Endothelial cell of umbilical vein (primary cell): ENCODE data around the gene RAD18. TPM values are rescaled to one million over a fixed set of nuclear protein-coding genes. Genes with fewer than 3 reads are reported as not detected.

Experiments
- BruUV-seq: library from RNA; stranded (reverse); fragments of 400-500 nt; replicated peaks from 2 replicates; lab custom pipeline; 2021; lab: Mats Ljungman, UMichigan
- CTCF ChIA-PET: fragments of 300-600, 350-600 bp; sonication (Branson Sonifier 250); formaldehyde crosslinking; loops from one replicate; lab custom pipeline; 2021; ENCODE audit warnings: antibody characterized with exemption, inconsistent platforms; lab: Charles Lee
- POLR2A ChIA-PET: fragments of 300-600, 350-600 bp; sonication (Branson Sonifier 250); formaldehyde crosslinking; loops from one replicate; lab custom pipeline; 2021; ENCODE audit warnings: antibody characterized with exemption, inconsistent platforms; lab: Charles Lee
- DNase-seq: peaks from one replicate; pipeline ENCODE4 v3.0.0-alpha.2; 2011; ENCODE audit warnings: low read depth, low spot score
- FAIRE-seq: peaks from 2 replicates; lab custom pipeline; 2011; peaks lifted over from hg19 to GRCh38; lab: Jason Lieb, UNC
- H2AFZ ChIP-seq: 2 replicates; pipeline ENCODE4 v1.6.0; 2012; ENCODE audit warnings: low read depth, low read length, control low read depth, inconsistent platforms
- H3K27ac ChIP-seq: 2 replicates; pipeline ENCODE4 v1.5.1; 2011; ENCODE audit warnings: low read depth, mild to moderate bottlenecking, control low read depth, low read length, moderate library complexity; ENCODE audit not compliant: insufficient read depth
- H3K27me3 ChIP-seq, 2 experiments: 2 replicates each; pipeline versions ENCODE4 v1.6.0 to v1.6.1; 2011; ENCODE audit warnings: low read length in 2 of 2, mixed read lengths in 1 of 2; ENCODE audit not compliant: control insufficient read depth in 2 of 2, insufficient read depth in 2 of 2
- H3K36me3 ChIP-seq, 2 experiments: 2 replicates in 1 of 2; 3 replicates in 1 of 2; pipeline ENCODE4 v1.5.1; 2011; ENCODE audit warnings: low read length in 2 of 2, mild to moderate bottlenecking in 1 of 2, moderate library complexity in 1 of 2; ENCODE audit not compliant: control insufficient read depth in 2 of 2, insufficient read depth in 2 of 2; ENCODE audit errors: extremely low read depth in 1 of 2
- H3K4me1 ChIP-seq: 3 replicates; pipeline ENCODE4 v1.5.1; 2011; ENCODE audit warnings: mild to moderate bottlenecking, low read length; ENCODE audit not compliant: control insufficient read depth, insufficient read depth; ENCODE audit errors: extremely low read depth
- H3K4me2 ChIP-seq: 2 replicates; pipeline ENCODE4 v1.6.1; 2011; ENCODE audit warnings: low read length, control low read depth, mixed read lengths; ENCODE audit not compliant: insufficient read depth
- H3K4me3 ChIP-seq, 3 experiments: fragments of 200-600 bp in 1 of 3; sonication (generic), shearing (Covaris generic) in 1 of 3; replicated peaks in 1 of 3; 2 replicates each; pipeline ENCODE4 v1.5.1; 2011 to 2016; ENCODE audit warnings: control low read depth in 3 of 3, low read length in 3 of 3, mild to moderate bottlenecking in 2 of 3, inconsistent platforms in 1 of 3, low read depth in 1 of 3, moderate library complexity in 1 of 3; ENCODE audit not compliant: insufficient read depth in 1 of 3
- H3K79me2 ChIP-seq: 2 replicates; pipeline ENCODE4 v1.6.0; 2012; ENCODE audit warnings: low read length, inconsistent platforms; ENCODE audit not compliant: control insufficient read depth, insufficient read depth
- H3K9ac ChIP-seq: replicated peaks from 2 replicates; pipeline ENCODE3; 2011; ENCODE audit warnings: low read length, control low read depth; ENCODE audit not compliant: insufficient read depth; ENCODE audit errors: extremely low read depth
- H3K9me1 ChIP-seq: replicated peaks from 3 replicates; pipeline ENCODE4 v1.6.0; 2011; ENCODE audit warnings: mild to moderate bottlenecking, low read length; ENCODE audit not compliant: control insufficient read depth, insufficient read depth; ENCODE audit errors: extremely low read depth
- H3K9me3 ChIP-seq: replicated peaks from 2 replicates; pipeline ENCODE4 v1.5.1; 2012; ENCODE audit warnings: low read length, inconsistent platforms; ENCODE audit not compliant: control insufficient read depth, insufficient read depth
- H4K20me1 ChIP-seq: replicated peaks from 2 replicates; pipeline ENCODE3; 2011; ENCODE audit warnings: mild to moderate bottlenecking, low read length; ENCODE audit not compliant: control insufficient read depth, insufficient read depth; ENCODE audit errors: extremely low read depth
- EZH2 ChIP-seq: IDR thresholded peaks from 2 replicates; pipeline ENCODE4 v1.6.1; 2012; ENCODE audit warnings: borderline replicate concordance, low read depth, mild to moderate bottlenecking, moderate library complexity, low read length, inconsistent platforms; ENCODE audit not compliant: severe bottlenecking
- FOS ChIP-seq: IDR thresholded peaks from 2 replicates; pipeline ENCODE4 v1.6.1; 2011; ENCODE audit warnings: mild to moderate bottlenecking, low read length, moderate library complexity, borderline replicate concordance; ENCODE audit not compliant: insufficient read depth
- GATA2 ChIP-seq: IDR thresholded peaks from 2 replicates; pipeline ENCODE4 v1.7.0; 2011; ENCODE audit warnings: low read depth, mild to moderate bottlenecking, moderate library complexity, mixed read lengths, low read length; ENCODE audit not compliant: insufficient read length, insufficient read depth
- JUN ChIP-seq: IDR thresholded peaks from 2 replicates; pipeline ENCODE4 v1.6.1; 2011; ENCODE audit warnings: borderline replicate concordance, low read depth; ENCODE audit not compliant: insufficient read length, insufficient read depth
- MAX ChIP-seq: IDR thresholded peaks from 2 replicates; pipeline ENCODE4 v1.6.1; 2011; ENCODE audit not compliant: insufficient read depth, insufficient read length
- MYC ChIP-seq: IDR thresholded peaks from one replicate; pipeline ENCODE4 v1.6.1; 2011; ENCODE audit warnings: mild to moderate bottlenecking, low read depth, low read length
- POLR2A ChIP-seq: IDR thresholded peaks from 2 replicates; pipeline ENCODE4 v1.6.1; 2012; ENCODE audit warnings: low read depth, mild to moderate bottlenecking, control low read depth, low read length
- POLR2AphosphoS5 ChIP-seq: IDR thresholded peaks from 2 replicates; pipeline ENCODE4 v1.6.1; 2012; ENCODE audit warnings: low read depth, mild to moderate bottlenecking, control low read depth, low read length, moderate library complexity; ENCODE audit not compliant: insufficient read depth
- dilution Hi-C: fragments of 300-500 bp; cut with MboI; formaldehyde crosslinking; loops from one replicate; pipeline ENCODE4 v1.15.0; 2019; ENCODE audit warnings: low sequenced_read_pairs; ENCODE audit not compliant: extremely low pct_ligation_motif_present
- intact Hi-C: fragments of 100-400 bp; cut with micrococcal nuclease; formaldehyde crosslinking; loops from one replicate; pipeline ENCODE4 v1.10.0; 2022
- polyA plus RNA-seq, 4 experiments: library from polyadenylated mRNA; depleted of rRNA in 3 of 4; stranded (reverse) in 3 of 4; unstranded in 1 of 4; fragments of >200 nt; gene quantifications; 2 replicates each; pipeline versions ENCODE4 v1.2.1 to v1.2.3, GENCODE V29; 2011 to 2012; ENCODE audit warnings: missing spikeins in 1 of 4
- total RNA-seq: library from RNA; stranded (reverse); gene quantifications from 2 replicates; pipeline ENCODE4 v1.2.3, GENCODE V29; 2021
- TF ChIP-seq, protein P1 (sequence below), 2 donors: IDR thresholded peaks; 1 replicate in 1 of 2; 2 replicates in 1 of 2; pipeline ENCODE4 v1.5.1; 2011; ENCODE audit warnings: low read length in 2 of 2, mild to moderate bottlenecking in 2 of 2, moderate library complexity in 2 of 2, control low read depth in 1 of 2, inconsistent platforms in 1 of 2, low read depth in 1 of 2; ENCODE audit not compliant: insufficient read depth in 1 of 2; ENCODE audit errors: extremely low read depth in 1 of 2

The RAD18 gene
- total and polyA plus RNA-seq, 2 donors (not counting 3 experiments of a cell fraction or from before 2014, with no cell fraction given): 7.9 to 23.8 TPM

- intact Hi-C loops: no loop called here
Observed at GRCh38 chr3:8972639-8973038, 9.4 kb upstream of the RAD18 start.

More at GRCh38 chr3:8972639-8973038, 9.4 kb upstream of the RAD18 start:
- Histone ChIP-seq H3K4me3 (no peak overlapping the region), H2AFZ (no peak overlapping the region), H3K36me3 (no peaks in the 10 kb centered on the region), H3K9me3 (no peaks in the 10 kb centered on the region), H3K27ac (no peak overlapping the region), H3K9ac (no peak overlapping the region), H3K9me1 (no peaks in the 10 kb centered on the region), H3K79me2 (no peaks in the 10 kb centered on the region), H3K4me1 (no peaks in the 10 kb centered on the region), H3K4me2 (no peak overlapping the region), H3K27me3 (peaks cover 2 to 8% of the 10 kb centered on the region in 2 experiments), H4K20me1 (no peaks in the 10 kb centered on the region)
- ChIA-PET POLR2A (no interaction called here), CTCF (interaction anchor here (0.8 to 7.9 kb wide), 8 partner anchors 15 to 381 kb away, joined by 3 to 73 read pairs (median 8); partner anchors contain the start of gene OXTR)
- FAIRE-seq (no peak), DNase-seq (peak; percentile 36)
- dilution Hi-C loops: no loop called here
- no TSS peak for BruUV-seq
- TF ChIP-seq JUN (no peak), EZH2 (no peak), MAX (no peak), POLR2A (no peak), POLR2AphosphoS5 (no peak), GATA2 (no peak), MYC (no peak), FOS (no peak)
- TF ChIP-seq, protein P1, sequence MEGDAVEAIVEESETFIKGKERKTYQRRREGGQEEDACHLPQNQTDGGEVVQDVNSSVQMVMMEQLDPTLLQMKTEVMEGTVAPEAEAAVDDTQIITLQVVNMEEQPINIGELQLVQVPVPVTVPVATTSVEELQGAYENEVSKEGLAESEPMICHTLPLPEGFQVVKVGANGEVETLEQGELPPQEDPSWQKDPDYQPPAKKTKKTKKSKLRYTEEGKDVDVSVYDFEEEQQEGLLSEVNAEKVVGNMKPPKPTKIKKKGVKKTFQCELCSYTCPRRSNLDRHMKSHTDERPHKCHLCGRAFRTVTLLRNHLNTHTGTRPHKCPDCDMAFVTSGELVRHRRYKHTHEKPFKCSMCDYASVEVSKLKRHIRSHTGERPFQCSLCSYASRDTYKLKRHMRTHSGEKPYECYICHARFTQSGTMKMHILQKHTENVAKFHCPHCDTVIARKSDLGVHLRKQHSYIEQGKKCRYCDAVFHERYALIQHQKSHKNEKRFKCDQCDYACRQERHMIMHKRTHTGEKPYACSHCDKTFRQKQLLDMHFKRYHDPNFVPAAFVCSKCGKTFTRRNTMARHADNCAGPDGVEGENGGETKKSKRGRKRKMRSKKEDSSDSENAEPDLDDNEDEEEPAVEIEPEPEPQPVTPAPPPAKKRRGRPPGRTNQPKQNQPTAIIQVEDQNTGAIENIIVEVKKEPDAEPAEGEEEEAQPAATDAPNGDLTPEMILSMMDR (IDR thresholded peaks at IDR 0.05; ENCODE audit: extremely low read depth in 1 of 2, insufficient read depth in 1 of 2, low read depth in 1 of 2, low read length in 2 of 2): no peak
